Body of pancreas (tissue), 4 donors: ENCODE data around the gene FAM193A. TPM values are rescaled to one million over a fixed set of nuclear protein-coding genes. Genes with fewer than 3 reads are reported as not detected.
A peak's percentile ranks its signal among the peaks of the same experiment; 100 is the strongest.

ENCODE experiments used
- ATAC-seq: fragments of 150-250 bp; one replicate; pipeline ENCODE4 v1.9.1; 2016
- DNase-seq, 4 donors: peaks; one replicate each; pipeline ENCODE4 v3.0.0-alpha.2; 2019
- H3K27ac ChIP-seq, 4 donors: fragments of 200-600 bp; sonication (generic); 1 replicate in 3 of 4; 2 replicates in 1 of 4; pipeline versions ENCODE4 v1.5.1 to v1.6.1; 2016 to 2019; ENCODE audit warnings: mild to moderate bottlenecking in 1 of 4, mixed read lengths in 1 of 4, moderate library complexity in 1 of 4
- H3K27me3 ChIP-seq, 2 donors: fragments of 200-600 bp; sonication (generic); one replicate each; pipeline ENCODE4 v1.6.0; 2016; ENCODE audit warnings: mild to moderate bottlenecking in 1 of 2
- H3K36me3 ChIP-seq, 2 donors: fragments of 200-600 bp; sonication (generic); replicated peaks in 1 of 2; 2 replicates each; pipeline ENCODE4 v1.5.1; 2016; ENCODE audit warnings: low read depth in 2 of 2; ENCODE audit not compliant: insufficient read depth in 1 of 2
- H3K4me1 ChIP-seq: fragments of 200-600 bp; sonication (generic); one replicate; pipeline ENCODE4 v1.6.0; 2016
- H3K4me3 ChIP-seq, 2 donors: fragments of 200-600 bp; sonication (generic); 1 replicate in 1 of 2; 2 replicates in 1 of 2; pipeline ENCODE4 v1.5.1; 2016 to 2019
- H3K9me3 ChIP-seq, 3 donors: fragments of 200-600 bp; sonication (generic); 1 replicate in 2 of 3; 2 replicates in 1 of 3; pipeline ENCODE4 v1.5.1; 2016
- CTCF ChIP-seq, 7 experiments: fragments of 450-650 bp in 4 of 7; fragments of 200-600 bp in 3 of 7; sonication (generic) in 3 of 7; IDR thresholded peaks; one replicate each; pipeline ENCODE4 v1.5.1; 2016 to 2019; ENCODE audit warnings: antibody characterized with exemption in 7 of 7
- POLR2A ChIP-seq, 3 donors: fragments of 450-650 bp; IDR thresholded peaks; one replicate each; pipeline ENCODE4 v1.6.1; 2016; ENCODE audit warnings: antibody characterized with exemption in 3 of 3, mild to moderate bottlenecking in 2 of 3
- WGBS, 2 donors: methylation state at CpG; one replicate each; pipeline ENCODE4 v1.1.5; 2017; 5-methylcytosine and 5-hydroxymethylcytosine counted together
- intact Hi-C: fragments of 100-400 bp; cut with DNase I; formaldehyde crosslinking; loops from one replicate; pipeline ENCODE4 v1.15.1; 2023
- total RNA-seq, 2 donors: library from RNA; depleted of rRNA; stranded (reverse); fragments of >200 nt; gene quantifications; one replicate each; pipeline ENCODE4 v1.1.0, GENCODE V29; 2016

FAM193A gene
- total RNA-seq, 2 donors from 2014 or later = 14.8 to 22.7 TPM

GRCh38 chr4:2560167-2560566 is 23.7 kb downstream of the FAM193A start:
- H3K27me3 ChIP-seq = no peaks in the 10 kb centered on the region
- H3K4me3 ChIP-seq = no peak overlapping the region
- no peak for DNase-seq
- H3K4me1 ChIP-seq = peaks cover 4% of the 10 kb centered on the region
- no peaks in the 10 kb centered on the region for H3K9me3 ChIP-seq
- ATAC-seq = no peak
- intact Hi-C loops = no loop called here
- TF ChIP-seq POLR2A (IDR thresholded peaks at IDR 0.05) (no peak), CTCF (IDR thresholded peaks at IDR 0.05) (no peak)
- H3K36me3 ChIP-seq = no peaks in the 10 kb centered on the region
- H3K27ac ChIP-seq = no peak overlapping the region
- WGBS, 2 donors = 90% methylated on average over 11 to 12 of the region's 12 CpGs

GRCh38 chr4:2565533-2565932 is 29.1 kb downstream of the FAM193A start:
- no peak for DNase-seq
- 85 to 88% methylated on average over 4 of the region's 4 CpGs for WGBS, 2 donors

GRCh38 chr4:2570036-2570435 is 33.6 kb downstream of the FAM193A start:
- Histone ChIP-seq H3K4me3 (no peak overlapping the region), H3K27me3 (no peaks in the 10 kb centered on the region), H3K9me3 (peaks cover 0 to 3% (median 0%) of the 10 kb centered on the region in 3 donors), H3K36me3 (no peaks in the 10 kb centered on the region), H3K27ac (no peak overlapping the region), H3K4me1 (peaks cover 17% of the 10 kb centered on the region)
- 91 to 93% methylated on average over 4 of the region's 4 CpGs for WGBS, 2 donors
- intact Hi-C loops = no loop called here
- TF ChIP-seq POLR2A (IDR thresholded peaks at IDR 0.05) = no peak
- TF ChIP-seq CTCF (IDR thresholded peaks at IDR 0.05) = no peak
- DNase-seq (no peak), ATAC-seq (no peak)

More at GRCh38 chr4:2565533-2565932, 29.1 kb downstream of the FAM193A start:
- Histone ChIP-seq H3K36me3 (no peaks in the 10 kb centered on the region), H3K9me3 (peaks cover 0 to 3% (median 0%) of the 10 kb centered on the region in 3 donors), H3K4me1 (peaks cover 4% of the 10 kb centered on the region), H3K27me3 (no peaks in the 10 kb centered on the region), H3K4me3 (no peak overlapping the region), H3K27ac (no peak overlapping the region)
- TF ChIP-seq CTCF (IDR thresholded peaks at IDR 0.05) (no peak), POLR2A (IDR thresholded peaks at IDR 0.05) (no peak)
- no peak for ATAC-seq
- intact Hi-C loops = no loop called here

DNA sequence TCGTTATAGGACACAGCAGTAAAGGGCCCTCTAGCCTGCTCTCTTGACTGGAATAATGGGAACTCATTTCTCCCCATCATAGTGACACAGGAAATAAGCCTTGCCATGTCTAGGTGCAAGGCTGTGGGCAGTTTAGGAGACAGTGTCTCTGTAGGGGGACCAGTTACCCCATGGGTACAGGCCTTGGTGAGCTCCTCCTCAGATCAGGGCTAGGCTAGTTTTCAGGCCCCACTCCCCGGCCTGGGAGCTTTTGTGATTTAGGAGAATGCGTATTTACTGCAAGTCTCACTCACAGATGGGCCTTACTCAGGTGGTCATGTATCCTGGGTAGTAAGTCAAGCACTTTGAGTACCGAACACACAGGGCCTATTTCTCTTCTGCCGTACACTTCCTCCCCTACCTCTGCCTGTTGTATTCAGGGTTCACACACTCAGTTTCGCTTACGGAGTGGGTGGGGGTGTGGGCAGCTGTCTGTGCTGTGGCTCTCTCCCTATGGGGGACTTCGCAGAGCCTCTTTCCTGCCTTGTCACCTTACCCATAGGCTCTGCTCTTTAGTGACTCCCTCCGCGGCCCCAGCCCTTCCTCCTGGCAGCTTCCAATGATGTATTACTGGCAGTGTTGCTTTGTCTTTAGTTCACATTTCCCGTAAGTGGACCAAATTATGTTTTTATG is 34.2 kb downstream of the FAM193A start:
- no peaks in the 10 kb centered on the region for H3K27me3 ChIP-seq
- TF ChIP-seq CTCF (IDR thresholded peaks at IDR 0.05) (no peak), POLR2A (IDR thresholded peaks at IDR 0.05) (no peak)
- H3K27ac ChIP-seq = peak overlapping the region in 1 of 4 donors; percentile 24
- peaks cover 0 to 3% (median 0%) of the 10 kb centered on the region in 3 donors for H3K9me3 ChIP-seq
- H3K36me3 ChIP-seq = no peaks in the 10 kb centered on the region
- 71 to 83% methylated on average over 9 to 11 of the region's 11 CpGs for WGBS, 2 donors
- DNase-seq (peak in 1 of 4 donors; percentile 22), ATAC-seq (no peak)
- intact Hi-C loops = no loop called here
- peaks cover 17% of the 10 kb centered on the region for H3K4me1 ChIP-seq
- H3K4me3 ChIP-seq = no peak overlapping the region

- TF ChIP-seq CTCF (IDR thresholded peaks at IDR 0.05) (no peak), POLR2A (IDR thresholded peaks at IDR 0.05) (no peak)
- 90 to 92% methylated on average over 12 of the region's 12 CpGs for WGBS, 2 donors
- ATAC-seq = no peak
Observed at GRCh38 chr4:2572076-2572475, 35.6 kb downstream of the FAM193A start.

More at GRCh38 chr4:2572076-2572475, 35.6 kb downstream of the FAM193A start:
- Histone ChIP-seq H3K27me3 (no peaks in the 10 kb centered on the region), H3K9me3 (peaks cover 0 to 3% (median 0%) of the 10 kb centered on the region in 3 donors), H3K4me1 (peaks cover 28% of the 10 kb centered on the region), H3K36me3 (no peaks in the 10 kb centered on the region), H3K4me3 (no peak overlapping the region), H3K27ac (no peak overlapping the region)
- no peak for DNase-seq
- intact Hi-C loops = no loop called here
